HuH-7.5 (cell line): ENCODE data around the gene DCDC1.
A peak's percentile ranks its signal among the peaks of the same experiment; 100 is the strongest.

Experiments
- DNase-seq: peaks from one replicate; pipeline ENCODE4 v3.0.0; 2011; ENCODE audit warnings: low spot score

Gene DCDC1

DNA sequence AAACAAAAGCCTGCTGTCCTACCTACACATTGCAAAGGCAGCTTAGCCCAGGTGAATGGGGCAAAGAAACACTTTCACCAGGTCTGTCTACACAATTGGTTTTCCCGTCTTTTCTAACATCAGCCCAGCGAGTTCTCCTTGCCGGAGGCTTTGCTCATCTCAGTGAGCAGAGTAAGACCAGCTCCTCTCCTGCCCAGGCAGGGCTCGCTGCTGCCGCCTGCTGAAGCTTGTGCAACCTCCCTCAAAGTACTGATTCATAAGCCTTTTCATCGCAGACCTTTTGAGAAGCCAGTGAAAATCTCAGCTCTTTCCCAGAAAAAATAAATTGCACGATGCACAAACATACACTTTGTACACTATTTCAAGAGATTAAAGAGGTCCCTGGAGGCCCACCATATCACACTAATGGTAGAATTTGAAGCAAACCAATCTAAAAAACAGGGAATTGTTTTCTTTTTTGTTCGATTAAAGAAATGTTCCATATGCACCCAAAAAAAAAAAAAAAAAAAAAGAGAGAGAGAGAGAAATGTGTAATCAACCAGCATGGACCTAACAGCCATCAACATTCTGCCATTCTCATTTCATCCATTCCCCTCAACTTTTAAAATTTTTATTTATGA, 455.3 kb downstream of the DCDC1 start:
- DNase-seq, result peak; percentile 35

DNA sequence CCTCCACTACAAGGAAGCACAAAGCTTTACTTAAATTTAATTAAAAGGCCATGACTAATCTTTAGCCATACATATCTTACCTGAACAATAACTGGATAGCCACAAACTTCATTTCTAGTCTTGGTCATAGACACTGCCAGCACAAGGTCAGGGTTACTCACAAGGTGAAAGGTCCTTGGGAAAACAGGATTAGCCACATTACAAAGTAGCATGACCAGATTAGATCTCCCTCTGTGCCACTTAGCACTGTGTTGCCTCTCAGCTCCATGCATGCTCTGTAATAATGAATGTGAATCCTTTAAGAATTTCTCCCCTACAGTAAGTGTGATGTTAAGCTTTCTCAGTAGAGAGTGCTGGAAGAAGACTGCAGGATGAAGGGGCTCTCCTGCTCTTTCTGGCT, 458.3 kb downstream of the DCDC1 start:
- no peak for DNase-seq

DNA sequence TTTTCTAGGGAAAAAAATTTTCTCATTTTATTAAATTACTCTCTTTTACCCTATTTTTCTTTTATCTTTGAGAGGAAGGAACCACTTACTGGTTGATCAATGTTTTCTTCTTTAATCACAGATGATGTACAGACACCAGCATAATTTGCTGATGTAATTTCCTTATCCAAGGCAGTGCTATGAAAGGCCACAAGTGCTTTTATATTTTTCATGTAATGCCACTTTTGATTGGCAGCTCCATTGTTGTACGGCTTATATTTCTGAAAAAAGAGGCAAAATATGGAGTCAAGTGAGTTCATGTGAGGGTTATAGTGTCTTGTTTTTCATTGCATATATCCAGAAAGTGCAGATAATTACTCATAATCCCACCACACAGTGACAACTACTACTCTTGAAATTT, 460.7 kb downstream of the DCDC1 start:
- no peak for DNase-seq

DNA sequence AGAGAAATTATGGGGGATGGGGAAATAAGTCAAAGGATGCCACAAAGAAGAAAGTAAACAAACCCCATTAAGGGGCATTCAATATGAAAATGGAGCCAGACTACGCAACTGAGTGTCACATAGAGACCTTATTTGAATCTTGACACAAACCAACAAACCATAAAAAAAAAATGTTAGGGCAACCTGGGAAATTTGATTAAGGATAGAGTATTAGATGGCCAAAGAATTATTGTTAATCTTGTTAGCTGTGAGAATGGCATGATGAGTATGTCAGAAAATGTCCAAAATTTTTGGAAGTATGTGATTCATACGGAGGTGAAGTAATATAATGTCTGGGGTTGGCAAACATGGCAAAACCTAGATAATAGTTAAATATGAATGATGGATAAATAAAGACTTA, 461.3 kb downstream of the DCDC1 start:
- no peak for DNase-seq

DNA sequence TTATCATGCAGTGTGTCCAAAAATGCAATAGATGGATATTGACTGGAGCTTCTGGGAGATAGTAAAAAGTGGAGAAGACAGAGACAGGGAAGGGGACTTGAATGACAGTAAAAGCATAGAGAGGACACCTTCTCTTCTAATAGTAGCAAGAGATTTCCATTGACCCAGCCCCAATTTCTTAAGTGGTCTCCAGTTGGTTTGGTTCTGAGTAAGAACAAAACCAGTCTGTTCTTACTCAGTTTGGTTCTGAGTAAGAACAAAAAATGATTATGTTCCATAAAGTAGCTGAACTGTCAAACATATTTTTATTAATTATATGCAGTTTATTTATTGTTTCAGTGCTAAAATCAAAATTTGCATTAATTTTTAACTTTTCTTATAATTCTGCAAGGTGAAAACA, 466.6 kb downstream of the DCDC1 start:
- DNase-seq, result no peak

DNA sequence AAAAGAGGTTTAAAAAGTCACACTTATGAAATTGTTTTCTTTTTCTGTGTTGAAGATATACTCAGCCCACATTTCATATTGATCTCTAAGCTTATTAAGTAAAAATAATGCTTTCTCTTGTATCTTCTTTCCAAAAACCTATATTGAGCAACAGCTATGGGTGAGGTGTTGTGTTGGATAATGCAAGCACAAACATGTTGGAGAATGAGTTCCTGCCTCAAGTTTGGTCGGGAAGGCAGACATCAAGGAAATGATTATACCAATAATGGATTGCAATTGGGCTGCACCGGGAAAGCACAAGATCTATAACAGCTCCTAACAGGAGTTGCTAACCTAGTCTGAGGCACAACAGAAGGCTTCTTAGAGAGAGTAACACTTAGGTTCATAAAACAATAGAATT, 474.5 kb downstream of the DCDC1 start:
- no peak for DNase-seq

DNA sequence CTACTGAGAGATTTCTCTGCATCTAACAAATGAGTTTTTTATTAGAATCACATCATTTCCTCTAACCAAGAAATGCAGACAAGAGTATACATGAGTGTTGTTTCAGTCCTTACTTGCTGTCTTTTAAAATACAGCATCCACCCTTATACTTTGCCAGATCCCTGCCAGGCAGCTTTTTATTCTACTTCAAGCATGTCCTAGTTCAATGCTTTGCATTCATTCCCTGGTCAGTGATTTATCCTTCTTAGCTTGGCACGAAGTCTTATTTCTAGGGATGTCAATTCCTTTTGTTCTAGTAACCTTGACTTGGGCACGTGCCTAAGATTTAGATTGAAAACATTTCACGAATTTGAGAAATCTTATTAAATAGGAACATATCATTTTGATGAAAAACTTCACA, 476.2 kb downstream of the DCDC1 start:
- no peak for DNase-seq

DNA sequence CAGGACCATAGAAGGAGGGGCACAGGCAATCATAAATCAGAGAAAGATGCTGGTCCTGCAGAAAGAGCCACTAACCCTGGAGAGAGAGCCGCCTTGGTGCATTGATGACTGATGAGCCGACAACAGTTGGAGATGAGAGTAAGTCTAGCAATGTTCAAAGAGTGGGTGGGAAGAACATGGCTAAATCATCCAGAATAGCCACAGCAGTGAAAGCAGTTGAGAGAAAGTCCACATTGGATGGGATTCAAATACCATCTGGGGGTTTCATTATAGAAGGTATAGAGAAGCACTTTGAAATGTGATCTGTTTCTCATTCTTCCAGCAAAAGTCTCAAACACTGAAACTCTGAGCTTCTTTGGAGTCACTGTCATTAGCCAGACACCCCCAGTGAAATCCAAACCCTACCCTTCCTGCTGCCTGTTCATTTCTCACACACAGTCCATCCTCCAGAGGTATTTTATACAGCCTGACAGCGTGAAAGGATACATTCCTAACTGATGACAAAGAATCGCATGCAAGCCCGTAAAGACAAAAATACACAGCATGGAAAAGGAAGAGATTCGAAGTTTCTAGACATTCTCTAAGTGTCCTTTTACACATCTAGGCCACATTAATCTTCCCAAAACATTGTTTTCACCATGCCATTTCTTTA, 480.3 kb downstream of the DCDC1 start:
- DNase-seq, result no peak

DNA sequence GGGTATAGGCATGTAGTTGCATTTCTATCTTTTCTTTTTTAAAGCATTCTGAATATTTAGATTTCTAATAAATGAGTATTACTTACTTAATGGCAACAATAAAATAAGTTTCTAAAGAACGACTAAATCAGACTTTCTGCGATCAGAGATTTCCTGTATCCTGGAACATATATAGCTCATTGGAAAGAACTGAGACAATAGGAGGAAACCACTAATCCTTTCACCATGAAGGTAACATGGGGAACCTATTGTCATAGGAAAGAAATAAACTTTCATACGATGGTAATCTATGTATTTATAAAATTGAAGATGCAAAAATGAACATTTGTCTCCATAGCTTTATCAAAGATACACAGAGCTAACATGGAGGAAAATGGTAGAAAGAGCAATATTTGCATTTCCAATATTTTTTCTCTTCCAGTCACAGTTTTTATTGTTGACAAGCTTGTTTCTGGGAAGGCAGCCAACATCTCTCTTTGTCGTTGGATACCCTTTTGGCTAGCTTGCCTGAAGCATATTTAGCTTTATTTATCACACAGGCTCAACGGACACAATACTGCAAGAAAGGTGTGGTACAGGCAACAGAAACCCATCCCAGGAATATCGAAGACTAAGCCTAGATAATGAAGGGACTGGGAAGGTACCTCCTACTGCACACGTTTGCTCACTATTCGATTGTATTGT, 490.1 kb downstream of the DCDC1 start:
- no peak for DNase-seq

DNA sequence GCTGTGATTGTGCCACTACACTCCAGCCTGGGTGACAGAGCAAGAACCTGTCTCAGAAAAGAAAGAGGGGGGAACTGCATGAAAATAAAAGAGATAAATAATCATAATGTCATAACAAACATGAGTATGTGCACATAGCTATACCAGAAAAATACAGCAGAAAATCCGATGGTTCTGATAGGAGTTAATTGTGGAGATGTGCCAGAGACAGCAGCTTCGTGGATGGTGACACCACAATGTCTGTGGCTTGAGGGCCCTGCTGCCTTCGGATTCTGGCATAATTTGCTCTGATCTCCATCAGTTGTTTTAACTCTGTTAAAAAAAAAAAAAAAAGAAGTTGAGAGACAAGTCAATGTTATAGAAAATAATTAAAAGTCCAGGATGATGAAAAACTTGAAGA, 491.1 kb downstream of the DCDC1 start:
- no peak for DNase-seq

DNA sequence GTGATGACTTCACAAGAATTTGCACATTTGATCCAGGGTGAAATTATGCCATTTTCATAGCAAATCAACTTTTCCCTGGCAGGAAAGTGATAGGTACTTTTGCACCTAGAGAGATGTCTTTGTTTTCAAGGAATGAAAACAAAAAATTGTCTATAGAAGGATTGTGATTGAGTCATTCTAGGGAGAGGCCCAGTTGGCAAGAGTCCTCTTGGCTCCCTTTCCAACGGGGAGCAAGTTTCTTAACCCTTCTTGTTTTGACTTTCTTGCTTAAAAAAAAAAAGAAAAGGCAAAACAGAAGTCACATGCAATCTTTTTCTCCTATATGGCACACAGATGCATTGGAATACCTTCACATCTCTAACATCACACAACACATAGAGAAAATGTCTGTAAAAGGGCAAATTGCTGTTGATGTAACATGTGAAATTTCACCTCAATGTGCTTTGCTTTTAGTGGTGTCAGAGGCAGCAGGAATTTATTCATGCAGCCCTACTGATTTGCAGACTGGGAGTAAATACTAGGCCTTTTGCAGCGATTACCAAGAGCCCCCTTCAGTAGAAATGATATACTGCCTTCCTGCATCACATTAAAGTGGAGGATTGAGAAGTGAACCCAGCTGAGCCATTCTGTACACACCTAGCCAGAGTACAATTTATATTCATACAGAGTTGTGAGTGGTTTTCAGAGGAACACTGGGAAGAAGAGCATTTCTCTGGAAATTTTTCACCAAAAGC, 492.7 kb downstream of the DCDC1 start:
- DNase-seq, result no peak

DNA sequence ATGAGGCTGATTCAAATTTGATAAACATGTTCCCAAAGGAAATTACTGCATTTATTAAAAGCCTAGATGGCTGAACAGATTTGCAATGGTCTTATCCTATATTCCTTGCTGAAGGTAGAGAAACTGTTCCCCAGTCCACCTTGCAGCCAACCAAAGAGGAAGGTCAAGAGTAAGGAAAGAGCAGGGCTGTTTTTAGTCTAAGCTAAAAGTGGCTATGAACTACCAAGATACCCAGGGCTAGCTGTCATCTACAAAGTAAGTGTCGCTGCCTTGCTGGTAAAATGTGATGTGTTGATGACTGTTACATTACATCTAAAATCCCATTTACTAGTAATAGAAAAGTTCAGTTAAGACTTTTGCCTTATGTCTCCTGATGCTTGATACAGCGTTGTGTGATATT, 493.3 kb downstream of the DCDC1 start:
- DNase-seq, result no peak

DNA sequence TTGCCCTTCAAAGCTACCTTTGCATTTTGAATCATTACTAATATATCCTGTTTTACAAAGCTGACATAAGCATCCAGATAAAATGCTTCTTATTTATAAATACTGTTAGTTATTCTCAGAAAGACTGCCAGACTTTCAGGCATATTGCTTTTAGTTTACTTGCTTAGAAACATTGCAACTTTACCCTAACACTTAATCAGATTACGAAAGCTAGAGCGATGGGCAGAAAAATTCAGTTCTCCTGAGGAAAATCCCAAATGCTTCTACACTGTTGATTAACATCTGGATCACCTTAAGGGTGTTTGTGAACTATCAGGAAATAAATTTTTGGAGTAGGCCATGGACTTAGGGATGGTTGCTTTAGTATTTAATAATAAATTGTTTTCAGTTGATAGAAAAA, 493.7 kb downstream of the DCDC1 start:
- DNase-seq, result no peak

DNA sequence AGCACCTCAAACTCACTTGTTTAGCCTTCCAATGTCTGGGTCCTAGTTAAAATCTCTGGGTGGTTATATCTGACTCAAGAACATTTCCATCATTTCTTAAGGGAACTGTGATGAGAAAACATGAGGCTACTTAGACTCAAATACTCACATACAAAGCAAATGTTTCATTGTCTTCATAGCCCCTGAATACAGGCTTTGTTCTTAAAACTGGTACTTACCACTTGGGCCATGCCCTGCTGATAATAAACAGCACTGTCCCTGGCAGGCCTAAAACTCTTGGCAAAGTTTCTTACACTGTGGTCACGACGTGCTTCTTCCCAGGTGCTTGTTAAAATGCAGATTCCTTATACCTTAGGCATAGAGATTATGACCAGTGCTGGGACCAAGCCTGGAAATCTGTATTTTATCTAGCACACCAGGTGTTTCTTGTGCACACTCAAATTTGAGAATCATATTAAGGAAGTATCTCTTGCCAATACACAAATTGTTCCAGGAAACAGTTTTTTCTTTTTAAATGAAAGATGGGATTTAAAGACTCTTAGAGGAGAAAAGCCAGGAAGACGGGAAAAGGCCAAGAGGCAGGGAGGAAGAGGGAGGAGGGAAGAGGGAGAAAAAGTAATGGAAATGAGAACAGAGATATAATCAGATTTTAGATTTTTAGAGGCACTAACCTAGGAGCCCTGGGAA, 495.5 kb downstream of the DCDC1 start:
- no peak for DNase-seq

DNA sequence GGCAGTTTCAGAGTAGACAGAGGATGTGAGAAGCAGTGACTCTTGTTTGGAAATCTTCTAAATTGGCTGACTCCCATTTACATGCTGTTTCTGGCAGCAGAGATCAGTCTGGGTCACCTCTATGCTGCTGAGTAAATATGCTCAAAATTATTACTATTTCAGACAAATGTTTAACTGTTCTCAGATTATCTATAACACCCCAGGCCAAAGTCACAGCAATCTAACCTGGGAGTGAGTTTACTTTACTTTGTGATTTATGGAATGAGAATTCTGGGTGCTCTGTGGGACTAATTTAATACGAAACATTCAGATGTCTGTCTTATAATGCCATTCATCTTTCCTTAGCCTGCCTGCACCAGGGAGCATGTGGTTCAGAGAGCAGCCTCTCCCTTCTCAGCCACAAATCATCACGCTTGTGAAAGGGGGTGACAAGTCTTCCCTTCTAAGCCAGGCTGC, 500.9 kb downstream of the DCDC1 start:
- no peak for DNase-seq

DNA sequence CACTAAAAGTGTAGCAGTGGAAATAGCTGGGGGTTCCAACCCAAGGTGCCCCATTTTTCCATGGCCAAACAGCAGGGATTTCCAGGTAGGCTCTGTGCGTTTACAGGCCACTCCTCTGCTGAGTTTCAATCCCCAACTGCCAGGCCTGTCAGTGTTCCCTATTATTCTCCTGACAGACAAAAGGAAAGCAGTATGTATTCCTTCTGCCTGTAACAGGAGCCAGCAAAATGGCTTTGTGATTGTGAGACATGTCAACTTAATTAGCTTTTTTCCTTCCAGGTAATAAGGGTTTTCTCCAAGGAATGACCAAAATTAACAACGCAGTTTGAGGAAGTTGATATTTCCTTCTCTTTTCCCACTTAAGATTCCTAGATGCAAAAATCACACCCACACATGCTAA, 506.3 kb downstream of the DCDC1 start:
- DNase-seq, result no peak

DNA sequence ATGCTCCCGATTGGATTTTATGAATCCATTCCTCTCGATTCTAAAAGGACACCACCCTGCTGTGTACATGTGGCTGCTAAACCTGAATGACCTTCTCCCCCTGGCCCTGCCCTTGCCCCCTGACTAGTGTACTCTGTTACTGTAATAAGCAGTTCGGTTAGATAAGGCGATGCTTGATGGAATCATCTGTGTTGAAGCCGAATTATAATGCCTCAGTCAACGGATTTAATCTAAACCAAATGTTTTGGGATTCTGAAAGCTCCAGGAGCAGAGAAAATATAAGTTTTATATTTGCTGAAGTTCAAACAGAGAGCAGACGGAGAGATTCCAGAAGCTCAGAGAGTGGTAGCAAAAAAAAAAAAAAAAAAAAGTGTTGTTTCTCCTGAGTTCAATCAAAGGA, 508.0 kb downstream of the DCDC1 start:
- DNase-seq, result no peak

DNA sequence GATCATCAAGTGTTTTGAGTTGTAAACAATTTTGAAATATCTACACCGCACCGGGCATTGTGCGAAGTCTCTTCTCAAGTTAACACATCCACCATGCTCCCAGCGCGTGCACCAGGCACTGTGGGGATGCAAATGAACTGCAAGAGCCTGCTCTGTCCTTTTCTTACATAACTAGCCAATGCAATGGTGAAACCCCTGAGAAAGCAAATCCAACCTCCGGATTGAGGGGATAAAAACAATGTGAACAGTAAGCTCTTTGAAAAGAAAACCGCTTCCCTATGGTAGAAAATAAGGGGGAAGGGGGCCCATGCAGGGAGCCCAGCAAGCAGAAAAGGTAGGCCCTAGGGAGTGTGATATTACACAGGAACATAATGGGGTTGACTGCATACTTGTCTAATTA, 508.5 kb downstream of the DCDC1 start:
- no peak for DNase-seq

DNA sequence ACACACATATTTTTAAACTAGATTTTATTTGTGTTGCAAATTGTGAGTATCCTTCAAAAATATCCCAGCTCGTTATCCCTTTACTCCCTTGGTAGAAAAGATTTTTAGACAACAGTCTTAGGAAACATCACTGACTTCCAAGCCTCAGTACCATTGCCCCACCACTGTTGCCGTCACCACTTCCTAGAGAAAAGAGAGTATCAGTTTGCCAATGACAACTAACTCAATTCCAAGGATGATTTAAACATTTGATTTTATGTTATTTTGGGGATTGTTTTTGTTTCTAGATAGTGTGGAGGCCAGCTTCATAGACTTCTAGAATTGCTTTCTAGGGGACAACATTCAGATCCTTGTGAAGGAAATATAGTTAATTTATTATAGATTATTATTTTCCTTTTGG, 509.4 kb downstream of the DCDC1 start:
- no peak for DNase-seq

DNA sequence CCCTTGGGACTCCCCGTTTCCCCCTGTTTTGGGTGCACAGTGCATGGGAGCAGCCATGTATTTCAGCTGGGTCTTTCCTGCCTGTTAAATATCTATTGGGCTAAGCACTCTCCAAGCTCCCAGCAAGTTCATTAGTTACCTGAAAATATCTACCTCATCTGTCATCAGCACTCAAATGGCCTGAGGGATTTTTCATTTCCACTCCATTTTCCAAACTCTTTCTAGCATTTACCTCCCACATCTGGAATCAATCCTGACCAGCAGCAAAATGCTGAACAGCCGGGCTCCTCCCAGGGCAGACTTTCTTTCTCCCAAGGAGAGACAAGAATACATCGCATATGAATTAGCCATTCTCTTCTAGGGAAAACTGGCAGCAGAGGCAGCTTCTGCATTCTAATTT, 509.9 kb downstream of the DCDC1 start:
- DNase-seq, result no peak

DNA sequence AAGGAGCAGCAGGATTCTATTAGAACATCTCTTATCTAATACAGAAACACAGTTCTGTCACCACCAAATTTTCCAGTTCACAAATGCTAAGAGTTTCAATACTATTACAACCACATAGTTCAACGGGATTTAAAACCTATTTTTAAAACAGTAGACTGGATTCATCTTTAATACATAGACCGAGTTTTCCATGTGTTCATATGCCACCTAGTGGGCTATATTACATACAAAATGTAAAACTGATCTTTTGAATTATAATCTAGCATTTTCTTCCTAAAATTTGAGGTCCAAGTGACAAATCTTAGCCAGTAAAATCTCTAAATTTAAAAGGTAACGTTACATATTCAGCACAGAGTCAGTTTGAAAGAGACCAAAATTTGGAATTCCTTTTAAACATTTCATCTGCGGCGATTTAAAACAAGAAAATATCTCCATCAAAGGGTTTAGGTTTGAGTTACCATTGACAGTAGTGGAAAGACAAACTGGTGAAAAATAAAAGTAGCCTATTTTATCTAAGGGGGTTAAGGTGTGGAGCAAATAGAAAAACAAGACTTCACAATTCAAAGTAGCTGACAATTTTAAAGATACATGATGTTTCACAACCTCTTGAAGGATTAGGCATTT, 514.0 kb downstream of the DCDC1 start:
- no peak for DNase-seq

DNA sequence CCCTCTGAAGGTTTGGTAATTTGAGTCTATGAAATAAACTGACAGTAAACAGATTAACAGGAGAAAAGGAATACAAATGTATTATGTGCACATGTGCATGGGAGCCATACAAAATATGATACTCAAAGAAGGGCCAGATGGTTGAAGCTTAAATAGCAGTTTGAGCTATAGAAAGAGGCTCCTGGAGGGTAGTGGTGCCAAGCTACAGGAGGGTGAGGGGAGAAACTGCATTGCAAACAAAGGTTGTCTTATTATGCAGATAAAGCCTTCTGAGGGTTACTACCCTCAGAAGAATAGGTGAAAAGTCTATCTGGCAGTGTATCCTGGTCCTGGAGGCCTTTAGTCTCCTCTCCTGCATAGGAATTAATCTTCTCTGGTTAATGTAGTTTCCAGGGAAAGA, 516.1 kb downstream of the DCDC1 start:
- no peak for DNase-seq
